Measurements from ENCODE around the gene DCX. TPM values are rescaled to one million over a fixed set of nuclear protein-coding genes. Genes with fewer than 3 reads are reported as not detected.

The DCX gene
- total RNA-seq, 2 donors from 2014 or later, result 0.66 to 1.1 TPM

- Mint-ChIP-seq H3K9me3 (no peaks in the 10 kb centered on the region), H3K36me3 (ENCODE audit: low read depth) (no peaks in the 10 kb centered on the region), H3K27me3 (ENCODE audit: insufficient read depth) (no peaks in the 10 kb centered on the region), H3K27ac (no peak overlapping the region), H3K4me1 (peaks cover 8% of the 10 kb centered on the region), H3K4me3 (no peak overlapping the region)
- H3K27me3 ChIP-seq (ENCODE audit: control insufficient read depth, insufficient read depth, low read length, poor library complexity, severe bottlenecking), result no peaks in the 10 kb centered on the region
- no peak overlapping the region for H3K27ac ChIP-seq (ENCODE audit: low read depth, low read length)
- TF ChIP-seq CTCF (conservative IDR thresholded peaks at IDR 0.05), result no peak
- no peaks in the 10 kb centered on the region for H3K9me3 ChIP-seq (ENCODE audit: control insufficient read depth, low read length)
- H3K4me1 ChIP-seq (ENCODE audit: control insufficient read depth, insufficient read depth, low read length), result no peaks in the 10 kb centered on the region
- no peak overlapping the region for H3K4me3 ChIP-seq (ENCODE audit: low read length)
- no peaks in the 10 kb centered on the region for H3K36me3 ChIP-seq (ENCODE audit: control insufficient read depth, insufficient read depth, low read length)
- DNase-seq, result no peak
- WGBS, 2 experiments (ENCODE audit: insufficient coverage in 1 of 2, insufficient read length in 1 of 2), result 90% methylated on average over 2 of the region's 2 CpGs; no CpG with 5 or more reads in 1 of the 2 experiments
- no peak overlapping the region for H3K9ac ChIP-seq (ENCODE audit: extremely low read depth, low read length, poor library complexity, severe bottlenecking)
These were observed 30.8 kb upstream of the DCX start for GRCh38 chrX:111442791-111443190.

- Histone ChIP-seq H3K27me3 (ENCODE audit: control insufficient read depth, insufficient read depth, low read length, poor library complexity, severe bottlenecking) (no peaks in the 10 kb centered on the region), H3K36me3 (ENCODE audit: control insufficient read depth, insufficient read depth, low read length) (no peaks in the 10 kb centered on the region), H3K27ac (ENCODE audit: low read depth, low read length) (no peak overlapping the region), H3K9ac (ENCODE audit: extremely low read depth, low read length, poor library complexity, severe bottlenecking) (no peak overlapping the region), H3K4me1 (ENCODE audit: control insufficient read depth, insufficient read depth, low read length) (no peaks in the 10 kb centered on the region), H3K4me3 (ENCODE audit: low read length) (no peak overlapping the region), H3K9me3 (ENCODE audit: control insufficient read depth, low read length) (no peaks in the 10 kb centered on the region)
- H3K4me3 Mint-ChIP-seq, result no peak overlapping the region
- H3K9me3 Mint-ChIP-seq, result peaks cover under 1% of the 10 kb centered on the region
- TF ChIP-seq CTCF (conservative IDR thresholded peaks at IDR 0.05), result no peak
- no peak for DNase-seq
- H3K27ac Mint-ChIP-seq, result no peak overlapping the region
- no CpG with 5 or more reads among the region's 1 CpG for WGBS, 2 experiments (ENCODE audit: insufficient coverage in 1 of 2, insufficient read length in 1 of 2)
- H3K36me3 Mint-ChIP-seq (ENCODE audit: low read depth), result no peaks in the 10 kb centered on the region
- no peaks in the 10 kb centered on the region for H3K27me3 Mint-ChIP-seq (ENCODE audit: insufficient read depth)
- H3K4me1 Mint-ChIP-seq, result peaks cover 3% of the 10 kb centered on the region
These were observed 23.5 kb upstream of the DCX start for GRCh38 chrX:111435469-111435868.

- 86% methylated on average over 2 of the region's 2 CpGs; no CpG with 5 or more reads in 1 of the 2 experiments for WGBS, 2 experiments (ENCODE audit: insufficient coverage in 1 of 2, insufficient read length in 1 of 2)
These were observed 19.0 kb upstream of the DCX start for GRCh38 chrX:111431001-111431400.

More at GRCh38 chrX:111431001-111431400, 19.0 kb upstream of the DCX start:
- DNase-seq, result no peak
- Mint-ChIP-seq H3K4me1 (no peaks in the 10 kb centered on the region), H3K9me3 (peaks cover 1% of the 10 kb centered on the region), H3K27me3 (ENCODE audit: insufficient read depth) (no peaks in the 10 kb centered on the region), H3K36me3 (ENCODE audit: low read depth) (no peaks in the 10 kb centered on the region), H3K4me3 (no peak overlapping the region), H3K27ac (no peak overlapping the region)
- TF ChIP-seq CTCF (conservative IDR thresholded peaks at IDR 0.05), result no peak
- no peaks in the 10 kb centered on the region for H3K36me3 ChIP-seq (ENCODE audit: control insufficient read depth, insufficient read depth, low read length)
- no peaks in the 10 kb centered on the region for H3K9me3 ChIP-seq (ENCODE audit: control insufficient read depth, low read length)
- H3K27ac ChIP-seq (ENCODE audit: low read depth, low read length), result no peak overlapping the region
- H3K27me3 ChIP-seq (ENCODE audit: control insufficient read depth, insufficient read depth, low read length, poor library complexity, severe bottlenecking), result no peaks in the 10 kb centered on the region
- no peaks in the 10 kb centered on the region for H3K4me1 ChIP-seq (ENCODE audit: control insufficient read depth, insufficient read depth, low read length)
- no peak overlapping the region for H3K9ac ChIP-seq (ENCODE audit: extremely low read depth, low read length, poor library complexity, severe bottlenecking)
- H3K4me3 ChIP-seq (ENCODE audit: low read length), result no peak overlapping the region

Data from endodermal cell (in vitro differentiated cells).